ENCODE measurements around the gene CTBP2.

CTBP2 gene

GRCh38 chr10:125161707-125162119 lies 1.4 kb upstream of the CTBP2 start:
- Histone ChIP-seq H3K4me2 (ENCODE audit: low read length) (peak overlapping the region; percentile 75), H3K79me2 (ENCODE audit: control insufficient read depth, low read length) (peaks cover 19% of the 10 kb centered on the region), H3K9me2 (replicated peaks; ENCODE audit: control insufficient read depth, low read length) (no peaks in the 10 kb centered on the region), H3F3A (ENCODE audit: control insufficient read depth, insufficient read depth) (peaks cover 9% of the 10 kb centered on the region; the same call in 1 of the 2 replicates), H4K20me1 (ENCODE audit: control insufficient read depth, insufficient read depth, low read depth, low read length) (peaks cover 5% of the 10 kb centered on the region; the same call in 1 of the 2 replicates), H3K27me3 (ENCODE audit: control insufficient read depth, low read length) (peaks cover 17% of the 10 kb centered on the region), H3K4me3 (ENCODE audit: low read length) (peak overlapping the region; percentile 76), H3K4me1 (ENCODE audit: control insufficient read depth, low read length) (peaks cover 18% of the 10 kb centered on the region), H3K36me3 (ENCODE audit: control insufficient read depth, low read length) (no peaks in the 10 kb centered on the region), H3K27ac (ENCODE audit: low read depth, low read length) (no peak overlapping the region), H3K9me3 (ENCODE audit: control insufficient read depth, insufficient read depth, low read length) (no peaks in the 10 kb centered on the region)
- TF ChIP-seq EZH2phosphoT487 (IDR thresholded peaks at IDR 0.05; ENCODE audit: borderline replicate concordance, low read length) (no peak), CTCF (IDR thresholded peaks at IDR 0.05; ENCODE audit: low read depth, low read length, poor library complexity, severe bottlenecking) (no peak)

- H3F3A ChIP-seq (ENCODE audit: control insufficient read depth, insufficient read depth) = peaks cover 12% of the 10 kb centered on the region
- TF ChIP-seq CTCF (IDR thresholded peaks at IDR 0.05; ENCODE audit: low read depth, low read length, poor library complexity, severe bottlenecking) = peak; percentile 34
- TF ChIP-seq EZH2phosphoT487 (IDR thresholded peaks at IDR 0.05; ENCODE audit: borderline replicate concordance, low read length) = no peak
- peaks cover 18% of the 10 kb centered on the region for H3K4me1 ChIP-seq (ENCODE audit: control insufficient read depth, low read length)
- H3K36me3 ChIP-seq (ENCODE audit: control insufficient read depth, low read length) = no peaks in the 10 kb centered on the region
- H3K79me2 ChIP-seq (ENCODE audit: control insufficient read depth, low read length) = peaks cover 24% of the 10 kb centered on the region
- H3K9me2 ChIP-seq (replicated peaks; ENCODE audit: control insufficient read depth, low read length) = no peaks in the 10 kb centered on the region
- peak overlapping the region; percentile 75 for H3K4me2 ChIP-seq (ENCODE audit: low read length)
- H3K27me3 ChIP-seq (ENCODE audit: control insufficient read depth, low read length) = peaks cover 17% of the 10 kb centered on the region
- H3K27ac ChIP-seq (ENCODE audit: low read depth, low read length) = peak overlapping the region; percentile 49
- H4K20me1 ChIP-seq (ENCODE audit: control insufficient read depth, insufficient read depth, low read depth, low read length) = peaks cover 5% of the 10 kb centered on the region; the same call in 1 of the 2 replicates
- H3K9me3 ChIP-seq (ENCODE audit: control insufficient read depth, insufficient read depth, low read length) = no peaks in the 10 kb centered on the region
- H3K4me3 ChIP-seq (ENCODE audit: low read length) = peak overlapping the region; percentile 76
Observed at GRCh38 chr10:125160856-125161706, 718 bp upstream of the CTBP2 start.

GRCh38 chr10:125159486-125159931 lies 854 bp downstream of the CTBP2 start:
- Histone ChIP-seq H4K20me1 (ENCODE audit: control insufficient read depth, insufficient read depth, low read depth, low read length) (peaks cover 6% of the 10 kb centered on the region; the same call in 1 of the 2 replicates), H3F3A (ENCODE audit: control insufficient read depth, insufficient read depth) (peaks cover 12% of the 10 kb centered on the region), H3K27me3 (ENCODE audit: control insufficient read depth, low read length) (peaks cover 20% of the 10 kb centered on the region), H3K4me2 (ENCODE audit: low read length) (peak overlapping the region; percentile 69), H3K79me2 (ENCODE audit: control insufficient read depth, low read length) (peaks cover 39% of the 10 kb centered on the region), H3K36me3 (ENCODE audit: control insufficient read depth, low read length) (no peaks in the 10 kb centered on the region), H3K4me1 (ENCODE audit: control insufficient read depth, low read length) (peaks cover 26% of the 10 kb centered on the region), H3K27ac (ENCODE audit: low read depth, low read length) (no peak overlapping the region), H3K9me3 (ENCODE audit: control insufficient read depth, insufficient read depth, low read length) (no peaks in the 10 kb centered on the region), H3K9me2 (replicated peaks; ENCODE audit: control insufficient read depth, low read length) (no peaks in the 10 kb centered on the region), H3K4me3 (ENCODE audit: low read length) (peak overlapping the region; percentile 76)
- TF ChIP-seq CTCF (IDR thresholded peaks at IDR 0.05; ENCODE audit: low read depth, low read length, poor library complexity, severe bottlenecking) (no peak), EZH2phosphoT487 (IDR thresholded peaks at IDR 0.05; ENCODE audit: borderline replicate concordance, low read length) (peak; percentile 34; the same call in 1 of the 2 replicates)
